HUES48 (cell line): ENCODE measurements around the gene ZNF805.
"Not testable (repeated sequence)": the region's sequence is repeated elsewhere in the genome, so short reads cannot be mapped to it uniquely, and the experiment has no call there.

Source experiments
- H3K27ac ChIP-seq: one replicate; pipeline ENCODE4 v1.7.0; 2013; ENCODE audit warnings: low read depth, low read length, inconsistent platforms
- H3K27me3 ChIP-seq: 2 replicates; pipeline ENCODE4 v1.6.1; 2013; ENCODE audit warnings: mild to moderate bottlenecking, low read length; ENCODE audit not compliant: control insufficient read depth, insufficient read depth
- H3K36me3 ChIP-seq: 2 replicates; pipeline ENCODE4 v1.6.1; 2013; ENCODE audit warnings: low read length; ENCODE audit not compliant: control insufficient read depth, insufficient read depth
- H3K4me1 ChIP-seq: 2 replicates; pipeline ENCODE4 v1.6.1; 2013; ENCODE audit warnings: mild to moderate bottlenecking, low read length; ENCODE audit not compliant: control insufficient read depth, insufficient read depth
- H3K4me3 ChIP-seq: 2 replicates; pipeline ENCODE4 v1.5.1; 2013; ENCODE audit warnings: mild to moderate bottlenecking, low read depth, low read length
- H3K9ac ChIP-seq: 2 replicates; pipeline ENCODE4 v1.6.1; 2013; ENCODE audit warnings: mild to moderate bottlenecking, low read depth, low read length, moderate library complexity
- H3K9me3 ChIP-seq: 2 replicates; pipeline ENCODE4 v1.6.1; 2013; ENCODE audit warnings: low read length; ENCODE audit not compliant: control insufficient read depth, insufficient read depth

The ZNF805 gene

GRCh38 chr19:57240311-57241090, at the start of gene ZNF805:
TSS of gene ZNF805 (plus strand) at chr19:57240632. CDS start at chr19:57240892, 260 bp downstream.
- peak within 1 kb of the TSS; percentile 88 for H3K27ac ChIP-seq
- H3K4me3 ChIP-seq, result peak within 1 kb of the TSS; percentile 99
- H3K9me3 ChIP-seq, result no peaks in the 10 kb centered on the region
- peak within 1 kb of the TSS; percentile 68 for H3K9ac ChIP-seq
- H3K27me3 ChIP-seq, result no peaks in the 10 kb centered on the region
- peaks cover 18% of the 10 kb centered on the region for H3K36me3 ChIP-seq
- H3K4me1 ChIP-seq, result no peaks in the 10 kb centered on the region

GRCh38 chr19:57191141-57192076, 49.0 kb upstream of the ZNF805 start, which contains the start of gene ZNF264:
TSS of gene ZNF264 (plus strand) at chr19:57191500. CDS start at chr19:57191914, 414 bp downstream.
- Histone ChIP-seq H3K36me3 (peaks cover 32% of the 10 kb centered on the region), H3K4me3 (peak within 1 kb of the TSS; percentile 76), H3K27me3 (no peaks in the 10 kb centered on the region), H3K27ac (peak within 1 kb of the TSS; percentile 66), H3K9ac (peak within 1 kb of the TSS; percentile 55), H3K4me1 (0 out of 2 replicates have a peak, but pooled peaks cover 6% of the 10 kb centered on the region), H3K9me3 (peaks cover 42% of the 10 kb centered on the region)

- peaks cover 39% of the 10 kb centered on the region for H3K36me3 ChIP-seq
- peak overlapping the region; percentile 55; the same call in 1 of the 2 replicates for H3K9ac ChIP-seq
- H3K9me3 ChIP-seq, result peaks cover 37% of the 10 kb centered on the region
- H3K4me1 ChIP-seq, result 0 out of 2 replicates have a peak, but pooled peaks cover 6% of the 10 kb centered on the region
- no peaks in the 10 kb centered on the region for H3K27me3 ChIP-seq
- peak overlapping the region; percentile 76 for H3K4me3 ChIP-seq
- no peak overlapping the region for H3K27ac ChIP-seq
Observed at GRCh38 chr19:57192077-57192420, 48.4 kb upstream of the ZNF805 start.

GRCh38 chr19:57192993-57193392, 47.4 kb upstream of the ZNF805 start:
- Histone ChIP-seq H3K4me1 (0 out of 2 replicates have a peak, but pooled peaks cover 6% of the 10 kb centered on the region), H3K9me3 (peaks cover 28% of the 10 kb centered on the region), H3K9ac (no peak overlapping the region), H3K27me3 (no peaks in the 10 kb centered on the region), H3K4me3 (no peak overlapping the region), H3K27ac (no peak overlapping the region), H3K36me3 (peaks cover 40% of the 10 kb centered on the region)

GRCh38 chr19:57197874-57198273, 42.6 kb upstream of the ZNF805 start:
- not testable (repeated sequence) for H3K9ac ChIP-seq, H3K4me3 ChIP-seq, H3K27ac ChIP-seq, H3K27me3 ChIP-seq, H3K4me1 ChIP-seq, H3K9me3 ChIP-seq
- H3K36me3 ChIP-seq, result peaks cover 40% of the 10 kb centered on the region

- Histone ChIP-seq H3K27me3 (no peaks in the 10 kb centered on the region), H3K9ac (no peak overlapping the region), H3K4me3 (no peak overlapping the region), H3K4me1 (no peaks in the 10 kb centered on the region), H3K27ac (no peak overlapping the region), H3K9me3 (no peaks in the 10 kb centered on the region), H3K36me3 (peaks cover 19% of the 10 kb centered on the region)
Observed at GRCh38 chr19:57202160-57202559, 38.3 kb upstream of the ZNF805 start.

- Histone ChIP-seq H3K36me3 (peaks cover 57% of the 10 kb centered on the region), H3K9ac (no peak overlapping the region), H3K27me3 (no peaks in the 10 kb centered on the region), H3K9me3 (no peaks in the 10 kb centered on the region), H3K4me1 (no peaks in the 10 kb centered on the region), H3K4me3 (no peak overlapping the region), H3K27ac (no peak overlapping the region)
Observed at GRCh38 chr19:57210381-57210780, 30.1 kb upstream of the ZNF805 start.

GRCh38 chr19:57212109-57212508, 28.3 kb upstream of the ZNF805 start:
- no peak overlapping the region for H3K4me3 ChIP-seq
- no peaks in the 10 kb centered on the region for H3K4me1 ChIP-seq
- H3K9me3 ChIP-seq, result no peaks in the 10 kb centered on the region
- H3K27me3 ChIP-seq, result no peaks in the 10 kb centered on the region
- H3K27ac ChIP-seq, result no peak overlapping the region
- peaks cover 50% of the 10 kb centered on the region for H3K36me3 ChIP-seq
- no peak overlapping the region for H3K9ac ChIP-seq

- Histone ChIP-seq H3K27me3 (no peaks in the 10 kb centered on the region), H3K9ac (no peak overlapping the region), H3K9me3 (no peaks in the 10 kb centered on the region)
Observed at GRCh38 chr19:57227502-57227901, 12.9 kb upstream of the ZNF805 start.

GRCh38 chr19:57231686-57232085, 8.7 kb upstream of the ZNF805 start:
- H3K27ac ChIP-seq, result no peak overlapping the region
- H3K4me3 ChIP-seq, result peak overlapping the region; percentile 37; the same call in 1 of the 2 replicates
- no peak overlapping the region for H3K9ac ChIP-seq
- H3K9me3 ChIP-seq, result no peaks in the 10 kb centered on the region
- no peaks in the 10 kb centered on the region for H3K36me3 ChIP-seq
- H3K27me3 ChIP-seq, result no peaks in the 10 kb centered on the region
- H3K4me1 ChIP-seq, result no peaks in the 10 kb centered on the region; the same call in 1 of the 2 replicates

More at GRCh38 chr19:57227502-57227901, 12.9 kb upstream of the ZNF805 start:
- Histone ChIP-seq H3K4me1 (no peaks in the 10 kb centered on the region; the same call in 1 of the 2 replicates), H3K27ac (no peak overlapping the region), H3K36me3 (no peaks in the 10 kb centered on the region), H3K4me3 (no peak overlapping the region)
